Measurements from ENCODE around the gene DFFB.
"Not testable (repeated sequence)": the region's sequence is repeated elsewhere in the genome, so short reads cannot be mapped to it uniquely, and the experiment has no call there.

DFFB gene

GRCh38 chr1:3907621-3908165 is 50.4 kb downstream of the DFFB start:
- DNase-seq (ENCODE audit: low read depth in 2 of 3, low spot score in 1 of 3): no peak

GRCh38 chr1:3908886-3909517 is 51.7 kb downstream of the DFFB start:
- DNase-seq (ENCODE audit: low read depth in 2 of 3, low spot score in 1 of 3): no peak

GRCh38 chr1:3909615-3910014 is 52.3 kb downstream of the DFFB start:
- no peak for DNase-seq (ENCODE audit: low read depth in 2 of 3, low spot score in 1 of 3)

- DNase-seq (ENCODE audit: low read depth in 2 of 3, low spot score in 1 of 3): no peak
These were observed 52.9 kb downstream of the DFFB start for GRCh38 chr1:3910049-3910731.

- DNase-seq (ENCODE audit: low read depth in 2 of 3, low spot score in 1 of 3): peak; percentile 49 to 73 (median 64)
These were observed 53.9 kb downstream of the DFFB start for GRCh38 chr1:3910857-3911845.

- DNase-seq (ENCODE audit: low read depth in 2 of 3, low spot score in 1 of 3): no peak
These were observed 54.9 kb downstream of the DFFB start for GRCh38 chr1:3911981-3912808.

GRCh38 chr1:3912809-3913685 is 55.8 kb downstream of the DFFB start:
- no peak for DNase-seq (ENCODE audit: low read depth in 2 of 3, low spot score in 1 of 3)

GRCh38 chr1:3914331-3914851 is 57.1 kb downstream of the DFFB start:
- no peak for DNase-seq (ENCODE audit: low read depth in 2 of 3, low spot score in 1 of 3)

- no peak for DNase-seq (ENCODE audit: low read depth in 2 of 3, low spot score in 1 of 3)
These were observed 57.6 kb downstream of the DFFB start for GRCh38 chr1:3914911-3915310.

GRCh38 chr1:3915551-3916121 is 58.4 kb downstream of the DFFB start:
- DNase-seq (ENCODE audit: low read depth in 2 of 3, low spot score in 1 of 3): no peak

GRCh38 chr1:3917761-3918160 is 60.5 kb downstream of the DFFB start:
- no peak for DNase-seq (ENCODE audit: low read depth in 2 of 3, low spot score in 1 of 3)

GRCh38 chr1:3918359-3918758 is 61.1 kb downstream of the DFFB start:
- DNase-seq (ENCODE audit: low read depth in 2 of 3, low spot score in 1 of 3): not testable (repeated sequence)

- DNase-seq (ENCODE audit: low read depth in 2 of 3, low spot score in 1 of 3): no peak
These were observed 61.8 kb downstream of the DFFB start for GRCh38 chr1:3918966-3919611.

- no peak for DNase-seq (ENCODE audit: low read depth in 2 of 3, low spot score in 1 of 3)
These were observed 62.4 kb downstream of the DFFB start for GRCh38 chr1:3919706-3920105.

- DNase-seq (ENCODE audit: low read depth in 2 of 3, low spot score in 1 of 3): no peak
These were observed 64.5 kb downstream of the DFFB start for GRCh38 chr1:3921765-3922164.

GRCh38 chr1:3922201-3922725 is 65.0 kb downstream of the DFFB start:
- DNase-seq (ENCODE audit: low read depth in 2 of 3, low spot score in 1 of 3): no peak

GRCh38 chr1:3922851-3923250 is 65.6 kb downstream of the DFFB start:
- DNase-seq (ENCODE audit: low read depth in 2 of 3, low spot score in 1 of 3): no peak

All from stimulated activated CD4-positive, alpha-beta T cell treated with anti-CD3 and anti-CD28 coated beads, Interleukin-12 subunit alpha, Interleukin-12 subunit beta, amount 100 ng/mL, for 48 hours (primary cell).